ENCODE measurements around the gene CA12. TPM values are rescaled to one million over a fixed set of nuclear protein-coding genes. Genes with fewer than 3 reads are reported as not detected.
"Not testable (repeated sequence)": the region's sequence is repeated elsewhere in the genome, so short reads cannot be mapped to it uniquely, and the experiment has no call there.

CA12 gene
- total RNA-seq, 2 experiments from 2014 or later = 0.07 to 0.10 TPM

DNA sequence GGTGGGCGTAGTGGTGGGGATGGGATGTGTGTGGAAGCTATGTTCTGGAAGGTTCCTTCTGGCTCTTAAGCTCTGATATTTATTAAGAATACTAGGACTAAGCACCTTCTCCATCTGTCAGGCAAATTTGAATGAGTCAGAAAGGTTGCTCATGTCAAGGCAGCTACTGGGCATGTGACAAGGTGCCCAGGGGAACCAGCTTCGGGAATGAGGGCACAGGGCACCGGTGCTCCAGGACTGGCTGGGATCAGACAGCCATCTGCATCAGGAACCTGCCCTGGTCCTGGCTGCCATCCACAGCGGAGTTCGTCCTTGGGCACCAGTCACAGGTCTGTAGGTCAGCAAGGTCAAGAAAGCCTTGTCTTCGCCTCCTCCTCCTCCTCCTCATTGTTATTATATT, 32.5 kb downstream of the CA12 start:
- Mint-ChIP-seq H3K27ac (no peak overlapping the region), H3K9me3 (no peaks in the 10 kb centered on the region), H3K36me3 (no peaks in the 10 kb centered on the region), H3K4me3 (no peak overlapping the region), H3K4me1 (ENCODE audit: low read depth) (no peaks in the 10 kb centered on the region), H3K27me3 (no peaks in the 10 kb centered on the region)
- intact Hi-C loops (cut with micrococcal nuclease) = no loop called here
- POLR2A ChIA-PET = no interaction called here
- CTCF ChIA-PET = interaction anchor here (0.7 to 1.0 kb wide), 2 partner anchors 22 to 55 kb away, joined by 3 read pairs; no protein-coding TSS in a partner anchor
- no peak for DNase-seq

GRCh38 chr15:63348392-63348791, 33.3 kb downstream of the CA12 start:
- Mint-ChIP-seq H3K36me3 (no peaks in the 10 kb centered on the region), H3K4me1 (ENCODE audit: low read depth) (no peaks in the 10 kb centered on the region), H3K27ac (no peak overlapping the region), H3K4me3 (no peak overlapping the region), H3K27me3 (no peaks in the 10 kb centered on the region), H3K9me3 (no peaks in the 10 kb centered on the region)
- CTCF ChIA-PET = interaction anchor here (0.7 kb wide), 1 partner anchor 21 kb away, joined by 3 read pairs; no protein-coding TSS in a partner anchor
- no peak for DNase-seq
- POLR2A ChIA-PET = no interaction called here
- intact Hi-C loops (cut with micrococcal nuclease) = no loop called here

DNA sequence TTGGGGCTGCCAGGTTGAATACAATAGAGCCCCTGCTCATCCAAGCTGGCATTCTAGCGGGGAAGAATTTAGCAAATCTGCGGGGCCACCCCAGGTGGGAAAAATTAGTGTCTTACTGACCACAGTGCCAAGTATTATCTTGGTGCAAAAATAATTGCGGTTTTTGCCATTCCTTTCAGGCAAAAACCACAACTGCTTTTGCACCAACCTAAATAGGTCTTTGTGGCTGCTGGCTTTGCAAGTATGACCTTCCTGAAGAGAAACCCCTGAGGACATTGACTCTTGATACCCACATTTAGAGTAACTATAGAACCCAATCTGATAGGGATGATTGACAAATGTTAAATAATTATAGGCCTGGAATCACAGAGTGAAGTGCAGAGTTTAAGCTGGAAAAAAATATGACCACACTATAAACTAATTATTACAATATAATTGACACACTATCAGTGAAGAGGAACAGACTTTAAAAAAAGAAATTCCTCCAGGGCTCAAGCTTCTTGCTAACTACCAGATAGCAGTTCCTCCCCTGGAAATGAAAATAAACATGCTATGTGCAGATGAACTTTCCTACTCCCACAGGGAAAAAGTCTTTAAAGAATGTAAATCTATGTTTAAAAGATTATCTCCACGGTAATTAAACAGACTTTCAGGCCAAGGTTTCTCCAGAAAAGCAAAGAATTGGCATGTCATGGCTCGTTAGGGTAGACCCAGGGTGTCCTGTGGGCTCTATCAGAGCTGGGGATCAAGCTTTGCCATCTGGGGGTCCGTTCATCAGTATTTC, 34.4 kb downstream of the CA12 start:
- DNase-seq = no peak
- intact Hi-C loops (cut with micrococcal nuclease) = no loop called here
- Mint-ChIP-seq H3K36me3 (no peaks in the 10 kb centered on the region), H3K4me3 (no peak overlapping the region), H3K9me3 (no peaks in the 10 kb centered on the region), H3K27ac (no peak overlapping the region), H3K27me3 (no peaks in the 10 kb centered on the region), H3K4me1 (ENCODE audit: low read depth) (no peaks in the 10 kb centered on the region)
- POLR2A ChIA-PET = no interaction called here
- CTCF ChIA-PET = no interaction called here

GRCh38 chr15:63345391-63345752, 36.3 kb downstream of the CA12 start:
- no peaks in the 10 kb centered on the region for H3K4me1 Mint-ChIP-seq (ENCODE audit: low read depth)

GRCh38 chr15:63344731-63345390, 36.8 kb downstream of the CA12 start:
- no peaks in the 10 kb centered on the region for H3K4me1 Mint-ChIP-seq (ENCODE audit: low read depth)
- H3K36me3 Mint-ChIP-seq = no peaks in the 10 kb centered on the region
- H3K27me3 Mint-ChIP-seq = no peaks in the 10 kb centered on the region
- H3K27ac Mint-ChIP-seq = no peak overlapping the region
- H3K9me3 Mint-ChIP-seq = no peaks in the 10 kb centered on the region
- DNase-seq = no peak
- H3K4me3 Mint-ChIP-seq = no peak overlapping the region
- CTCF ChIA-PET = no interaction called here
- POLR2A ChIA-PET = no interaction called here
- intact Hi-C loops (cut with micrococcal nuclease) = no loop called here

More at GRCh38 chr15:63345391-63345752, 36.3 kb downstream of the CA12 start:
- CTCF ChIA-PET = no interaction called here
- no peak for DNase-seq
- Mint-ChIP-seq H3K9me3 (no peaks in the 10 kb centered on the region), H3K4me3 (no peak overlapping the region), H3K27me3 (no peaks in the 10 kb centered on the region), H3K27ac (no peak overlapping the region), H3K36me3 (no peaks in the 10 kb centered on the region)
- POLR2A ChIA-PET = no interaction called here
- intact Hi-C loops (cut with micrococcal nuclease) = no loop called here

DNA sequence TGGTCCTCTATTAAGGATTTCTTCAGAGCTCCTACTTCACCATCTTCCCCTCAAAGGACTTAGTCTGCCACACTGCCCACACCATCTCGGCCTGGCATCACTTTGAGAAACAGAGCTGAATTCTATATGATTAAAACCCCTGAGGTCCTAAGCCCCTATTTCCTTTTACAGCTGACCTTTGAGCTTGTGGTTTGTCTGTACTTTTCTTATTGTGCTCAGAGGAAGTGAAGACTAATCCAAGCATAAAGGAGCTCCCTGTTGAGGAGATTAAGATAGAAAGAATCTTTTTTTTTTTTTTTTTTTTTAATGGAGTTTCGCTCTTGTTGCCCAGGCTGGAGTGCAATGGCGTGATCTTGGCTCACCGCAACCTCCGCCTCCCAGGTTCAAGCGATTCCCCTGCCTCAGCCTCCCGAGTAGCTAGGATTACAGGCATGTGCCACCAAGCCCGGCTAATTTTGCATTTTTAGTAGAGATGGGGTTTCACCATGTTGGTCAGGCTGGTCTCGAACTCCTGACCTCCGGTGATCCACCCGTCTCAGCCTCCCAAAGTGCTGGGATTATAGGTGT, 38.6 kb downstream of the CA12 start:
- H3K36me3 Mint-ChIP-seq; H3K27me3 Mint-ChIP-seq; POLR2A ChIA-PET; CTCF ChIA-PET; H3K9me3 Mint-ChIP-seq; intact Hi-C loops (cut with micrococcal nuclease); H3K27ac Mint-ChIP-seq; H3K4me1 Mint-ChIP-seq (ENCODE audit: low read depth); DNase-seq; H3K4me3 Mint-ChIP-seq: not testable (repeated sequence)

DNA sequence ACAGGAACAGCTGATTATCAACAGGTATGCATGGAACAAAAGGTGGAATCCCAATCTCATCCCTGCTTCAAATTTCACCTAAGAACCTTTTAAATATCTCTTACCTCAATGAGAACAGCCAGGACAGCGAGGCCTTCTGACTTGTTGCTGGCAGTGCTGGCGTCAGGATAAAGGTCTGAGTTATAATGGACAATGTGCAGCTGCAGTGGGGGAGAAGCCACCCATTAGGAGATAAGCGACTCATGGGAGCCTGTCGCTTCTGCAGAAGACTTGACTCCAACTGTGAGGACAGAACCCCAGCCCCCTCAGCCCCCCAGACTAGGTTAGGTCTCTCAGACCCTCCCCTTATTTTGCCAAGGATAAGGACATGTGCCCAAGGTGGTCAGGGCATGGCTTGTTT, 39.7 kb downstream of the CA12 start:
- Mint-ChIP-seq H3K4me3 (no peak overlapping the region), H3K27me3 (no peaks in the 10 kb centered on the region), H3K4me1 (ENCODE audit: low read depth) (no peaks in the 10 kb centered on the region), H3K36me3 (no peaks in the 10 kb centered on the region), H3K9me3 (no peaks in the 10 kb centered on the region), H3K27ac (no peak overlapping the region)
- intact Hi-C loops (cut with micrococcal nuclease) = no loop called here
- POLR2A ChIA-PET = no interaction called here
- no peak for DNase-seq
- CTCF ChIA-PET = no interaction called here

DNA sequence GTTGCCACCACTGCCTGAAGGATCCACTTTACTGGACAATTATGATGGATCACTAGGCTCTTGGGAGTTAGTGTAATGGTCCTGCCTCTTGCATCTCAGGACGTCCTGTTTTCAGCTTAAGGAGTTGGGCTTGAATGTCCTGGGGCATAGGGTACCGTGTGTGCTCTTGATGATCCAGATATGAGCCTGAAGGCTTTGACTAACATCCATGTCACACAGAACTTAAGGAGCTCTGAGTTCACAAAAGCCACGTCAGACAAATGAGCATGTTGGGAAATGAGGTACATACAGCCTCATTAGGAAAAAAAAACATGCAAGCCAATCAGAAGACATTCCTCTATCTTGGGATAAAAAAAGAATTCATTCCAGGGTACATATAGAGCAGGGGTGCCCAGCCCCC, 40.8 kb downstream of the CA12 start:
- Mint-ChIP-seq H3K4me1 (ENCODE audit: low read depth) (no peaks in the 10 kb centered on the region), H3K27me3 (no peaks in the 10 kb centered on the region), H3K4me3 (no peak overlapping the region), H3K36me3 (no peaks in the 10 kb centered on the region), H3K27ac (no peak overlapping the region), H3K9me3 (no peaks in the 10 kb centered on the region)
- intact Hi-C loops (cut with micrococcal nuclease) = no loop called here
- DNase-seq = no peak
- POLR2A ChIA-PET = no interaction called here
- CTCF ChIA-PET = interaction anchor here (0.8 kb wide), 1 partner anchor 9 kb away, joined by 4 read pairs; no protein-coding TSS in a partner anchor

DNA sequence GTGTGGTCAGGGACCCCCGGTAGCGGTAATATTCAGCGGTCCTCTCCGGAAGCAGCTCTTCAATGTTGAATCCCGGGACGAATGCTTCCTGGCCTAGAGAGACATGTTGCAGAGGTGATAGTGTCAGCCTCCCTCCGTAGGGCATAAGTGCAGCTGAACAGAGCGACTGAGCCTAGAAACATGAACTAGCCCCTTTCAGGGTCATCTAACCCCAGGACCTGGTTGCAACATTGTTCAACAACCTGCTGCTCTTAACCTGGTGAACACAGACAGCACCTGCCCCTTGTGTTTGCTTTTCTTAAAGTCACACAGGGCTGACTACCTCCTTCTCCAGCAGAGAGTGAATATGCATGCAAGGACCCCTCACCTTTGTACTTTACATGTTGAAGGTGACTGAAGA, 41.3 kb downstream of the CA12 start:
- no peak for DNase-seq
- no peaks in the 10 kb centered on the region for H3K36me3 Mint-ChIP-seq
- POLR2A ChIA-PET = no interaction called here
- CTCF ChIA-PET = interaction anchor here (0.8 kb wide), 1 partner anchor 8 kb away, joined by 4 read pairs; no protein-coding TSS in a partner anchor
- intact Hi-C loops (cut with micrococcal nuclease) = no loop called here
- no peaks in the 10 kb centered on the region for H3K9me3 Mint-ChIP-seq
- H3K4me3 Mint-ChIP-seq = no peak overlapping the region
- no peaks in the 10 kb centered on the region for H3K27me3 Mint-ChIP-seq
- no peak overlapping the region for H3K27ac Mint-ChIP-seq
- no peaks in the 10 kb centered on the region for H3K4me1 Mint-ChIP-seq (ENCODE audit: low read depth)

GRCh38 chr15:63339836-63340235, 41.8 kb downstream of the CA12 start:
- ChIA-PET POLR2A (no interaction called here), CTCF (no interaction called here)
- Mint-ChIP-seq H3K4me3 (no peak overlapping the region), H3K27me3 (no peaks in the 10 kb centered on the region), H3K9me3 (no peaks in the 10 kb centered on the region), H3K36me3 (no peaks in the 10 kb centered on the region), H3K27ac (no peak overlapping the region), H3K4me1 (ENCODE audit: low read depth) (no peaks in the 10 kb centered on the region)
- intact Hi-C loops (cut with micrococcal nuclease) = no loop called here
- DNase-seq = no peak

- H3K36me3 Mint-ChIP-seq = no peaks in the 10 kb centered on the region
- POLR2A ChIA-PET = no interaction called here
- no peak overlapping the region for H3K27ac Mint-ChIP-seq
- no peaks in the 10 kb centered on the region for H3K9me3 Mint-ChIP-seq
- intact Hi-C loops (cut with micrococcal nuclease) = no loop called here
- H3K4me1 Mint-ChIP-seq (ENCODE audit: low read depth) = no peaks in the 10 kb centered on the region
- CTCF ChIA-PET = no interaction called here
- H3K27me3 Mint-ChIP-seq = no peaks in the 10 kb centered on the region
- no peak for DNase-seq
- no peak overlapping the region for H3K4me3 Mint-ChIP-seq
Observed at GRCh38 chr15:63339006-63339766, 42.5 kb downstream of the CA12 start.

- no peak for DNase-seq
- Mint-ChIP-seq H3K4me1 (ENCODE audit: low read depth) (no peaks in the 10 kb centered on the region), H3K36me3 (no peaks in the 10 kb centered on the region), H3K27ac (no peak overlapping the region), H3K9me3 (no peaks in the 10 kb centered on the region), H3K27me3 (no peaks in the 10 kb centered on the region), H3K4me3 (no peak overlapping the region)
- CTCF ChIA-PET = no interaction called here
- intact Hi-C loops (cut with micrococcal nuclease) = no loop called here
- POLR2A ChIA-PET = no interaction called here
Observed at GRCh38 chr15:63338170-63338569, 43.5 kb downstream of the CA12 start.
